MM.1S (cell line): ENCODE measurements around the gene CARD9.

ENCODE experiments used
- CTCF ChIP-seq: fragments of 300-600 bp; sonication (generic); IDR thresholded peaks from 2 replicates; pipeline ENCODE4 v1.5.1; 2016; ENCODE audit warnings: antibody characterized with exemption, low read length, mixed read lengths
- EZH2 ChIP-seq: fragments of 300-600 bp; sonication (generic); optimal IDR thresholded peaks from 2 replicates; pipeline ENCODE3; 2017; ENCODE audit warnings: low read depth, mild to moderate bottlenecking, antibody characterized with exemption, low read length, mixed read lengths

GRCh38 chr9:136351252-136351800 lies 22.1 kb downstream of the CARD9 start:
- TF ChIP-seq EZH2 (no peak), CTCF (no peak)
